H1 (cell line): ENCODE results near the gene DGAT2L6.

ENCODE experiments used
- CHD1 ChIP-seq: IDR thresholded peaks from 2 replicates; pipeline ENCODE4 v1.6.1; 2012; ENCODE audit warnings: low read depth, low read length, improper control_type of control experiment
- CHD2 ChIP-seq: IDR thresholded peaks from 2 replicates; pipeline ENCODE4 v1.6.1; 2012; ENCODE audit warnings: low read length, improper control_type of control experiment
- EZH2 ChIP-seq: fragments of 200-600 bp; sonication (generic); IDR thresholded peaks from 2 replicates; pipeline ENCODE4 v1.7.1; 2012; ENCODE audit warnings: low read depth, mild to moderate bottlenecking, moderate library complexity, low read length, inconsistent platforms; ENCODE audit not compliant: severe bottlenecking
- RNF2 ChIP-seq: fragments of 200-900, 300-1000 bp; sonication (generic); IDR thresholded peaks from 2 replicates; pipeline ENCODE4 v1.7.1; 2016; ENCODE audit warnings: borderline replicate concordance, low read depth, mild to moderate bottlenecking, antibody characterized with exemption, low read length; ENCODE audit not compliant: poor library complexity, severe bottlenecking; ENCODE audit errors: missing control alignments
- SIN3A ChIP-seq, 2 experiments: IDR thresholded peaks in 1 of 2; conservative IDR thresholded peaks in 1 of 2; 2 replicates each; pipeline ENCODE4 v1.6.1; 2011 to 2012; ENCODE audit warnings: low read length in 2 of 2, improper control_type of control experiment in 1 of 2, low read depth in 1 of 2, mild to moderate bottlenecking in 1 of 2
- TCF12 ChIP-seq: IDR thresholded peaks from 2 replicates; pipeline ENCODE4 v1.6.1; 2011; ENCODE audit warnings: low read depth, mild to moderate bottlenecking, low read length
- TF ChIP-seq, protein P1 (sequence below), 3 experiments: IDR thresholded peaks; 1 replicate in 2 of 3; 2 replicates in 1 of 3; pipeline versions ENCODE4 v1.5.1 to v1.6.1; 2011; ENCODE audit warnings: low read length in 3 of 3, mild to moderate bottlenecking in 3 of 3, inconsistent platforms in 2 of 3, low read depth in 1 of 3, moderate library complexity in 1 of 3; ENCODE audit not compliant: insufficient read depth in 1 of 3; ENCODE audit errors: control extremely low read depth in 1 of 3

DNA sequence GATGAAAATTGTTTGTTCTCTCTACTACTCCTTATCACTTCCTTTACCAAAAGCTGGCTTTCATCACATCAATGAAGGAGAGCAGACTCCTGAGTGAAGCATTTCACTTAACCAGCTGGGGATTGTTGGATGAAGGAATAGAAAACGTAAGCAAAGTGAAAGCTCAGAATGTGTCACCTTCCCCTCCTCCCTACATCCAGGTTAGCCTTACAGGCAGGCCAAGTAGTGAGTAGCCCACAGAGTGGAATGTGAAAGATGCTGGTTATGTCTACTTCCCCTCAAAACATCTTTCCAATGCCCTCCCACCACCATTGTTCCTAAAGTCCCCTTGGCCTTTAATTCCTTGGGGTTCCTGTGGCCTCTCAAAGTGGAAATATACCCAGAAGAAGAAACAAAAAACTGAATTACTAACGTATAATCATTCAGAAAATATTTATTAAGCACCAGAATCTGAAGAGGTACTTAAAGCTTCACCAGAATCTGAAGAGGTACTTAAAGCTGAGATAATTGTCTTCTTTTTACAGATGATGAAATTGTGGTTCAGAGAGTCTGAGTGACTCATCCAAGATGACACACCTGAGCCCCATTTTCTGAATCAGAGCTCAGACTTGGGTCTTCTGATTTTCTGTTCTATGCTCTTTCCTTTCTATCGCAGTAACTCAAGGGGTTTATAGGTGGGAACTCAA, 76.2 kb downstream of the DGAT2L6 start:
- TF ChIP-seq CHD1, result no peak
- no peak for TF ChIP-seq SIN3A (conservative IDR thresholded peaks at IDR 0.05 in 1 of 2, IDR thresholded peaks at IDR 0.05 in 1 of 2; ENCODE audit: low read depth in 1 of 2, low read length in 2 of 2)
- TF ChIP-seq EZH2, result no peak
- TF ChIP-seq CHD2, result no peak
- no peak for TF ChIP-seq TCF12
- TF ChIP-seq, protein P1, sequence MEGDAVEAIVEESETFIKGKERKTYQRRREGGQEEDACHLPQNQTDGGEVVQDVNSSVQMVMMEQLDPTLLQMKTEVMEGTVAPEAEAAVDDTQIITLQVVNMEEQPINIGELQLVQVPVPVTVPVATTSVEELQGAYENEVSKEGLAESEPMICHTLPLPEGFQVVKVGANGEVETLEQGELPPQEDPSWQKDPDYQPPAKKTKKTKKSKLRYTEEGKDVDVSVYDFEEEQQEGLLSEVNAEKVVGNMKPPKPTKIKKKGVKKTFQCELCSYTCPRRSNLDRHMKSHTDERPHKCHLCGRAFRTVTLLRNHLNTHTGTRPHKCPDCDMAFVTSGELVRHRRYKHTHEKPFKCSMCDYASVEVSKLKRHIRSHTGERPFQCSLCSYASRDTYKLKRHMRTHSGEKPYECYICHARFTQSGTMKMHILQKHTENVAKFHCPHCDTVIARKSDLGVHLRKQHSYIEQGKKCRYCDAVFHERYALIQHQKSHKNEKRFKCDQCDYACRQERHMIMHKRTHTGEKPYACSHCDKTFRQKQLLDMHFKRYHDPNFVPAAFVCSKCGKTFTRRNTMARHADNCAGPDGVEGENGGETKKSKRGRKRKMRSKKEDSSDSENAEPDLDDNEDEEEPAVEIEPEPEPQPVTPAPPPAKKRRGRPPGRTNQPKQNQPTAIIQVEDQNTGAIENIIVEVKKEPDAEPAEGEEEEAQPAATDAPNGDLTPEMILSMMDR (IDR thresholded peaks at IDR 0.05; ENCODE audit: control extremely low read depth in 1 of 3, insufficient read depth in 1 of 3, low read depth in 1 of 3, low read length in 3 of 3), result no peak
- no peak for TF ChIP-seq RNF2
